HG03558 (cell line): Measurements from ENCODE around the gene TMEM235.
A peak's percentile ranks its signal among the peaks of the same experiment; 100 is the strongest.

Experiments used
- ATAC-seq: cut with Tn5 transposase; IDR thresholded peaks from one replicate; pipeline ENCODE4 v1.9.1; 2021; ENCODE audit warnings: moderate number of reproducible peaks; ENCODE audit not compliant: unreplicated experiment; ENCODE audit errors: extremely low read depth

TMEM235 gene

DNA sequence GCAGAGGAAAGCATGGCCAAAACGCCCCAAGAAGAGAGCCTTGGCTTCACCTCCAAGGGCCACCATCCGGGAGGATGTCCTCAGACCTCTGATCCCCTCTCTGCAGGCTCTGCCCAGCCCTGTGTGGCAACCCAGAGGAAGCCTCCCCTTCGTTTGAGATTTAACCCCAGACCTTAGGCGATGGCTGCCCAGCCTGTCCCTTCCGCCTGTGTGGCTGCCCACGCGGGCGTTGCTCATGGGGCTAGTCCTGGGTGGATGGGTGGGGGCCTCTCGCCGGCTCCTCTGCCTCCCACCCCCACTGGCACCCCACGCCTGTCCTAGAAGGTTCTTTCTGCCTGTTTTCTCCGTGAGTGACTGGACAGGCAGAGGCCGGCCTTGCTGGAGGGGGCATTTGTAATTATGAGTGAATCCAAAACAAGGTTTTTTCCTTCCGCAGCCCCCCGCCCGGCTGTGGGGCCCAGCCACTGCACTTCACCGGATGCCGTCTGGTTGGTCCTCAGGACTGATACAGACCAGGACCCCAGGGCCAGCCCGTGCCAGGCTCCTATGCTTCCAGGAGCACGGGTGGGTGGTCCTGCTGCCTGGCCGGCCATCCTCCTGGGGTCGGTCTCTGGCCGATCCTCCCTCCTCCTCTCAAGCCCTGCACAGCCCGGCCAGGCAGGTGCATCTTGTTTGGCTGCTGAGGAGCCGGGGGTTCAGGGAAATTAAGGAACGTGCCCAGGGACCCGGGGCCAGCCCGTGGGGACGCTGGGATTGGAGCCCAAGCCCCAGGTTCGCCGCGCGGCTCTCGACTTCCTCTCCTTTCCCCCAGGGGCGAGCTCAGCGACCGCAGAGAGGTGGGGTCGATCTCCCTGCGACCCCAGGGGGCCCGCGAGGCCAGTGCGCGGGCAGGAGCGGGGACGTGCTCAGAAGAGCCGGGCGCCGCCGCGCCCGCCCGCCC, at the start of gene TMEM235:
Gene TMEM235 (plus strand): TSS at position 636 of the 940 bp plus-strand sequence. CDS start 393 bp downstream, outside the sequence.
- no peak for ATAC-seq

DNA sequence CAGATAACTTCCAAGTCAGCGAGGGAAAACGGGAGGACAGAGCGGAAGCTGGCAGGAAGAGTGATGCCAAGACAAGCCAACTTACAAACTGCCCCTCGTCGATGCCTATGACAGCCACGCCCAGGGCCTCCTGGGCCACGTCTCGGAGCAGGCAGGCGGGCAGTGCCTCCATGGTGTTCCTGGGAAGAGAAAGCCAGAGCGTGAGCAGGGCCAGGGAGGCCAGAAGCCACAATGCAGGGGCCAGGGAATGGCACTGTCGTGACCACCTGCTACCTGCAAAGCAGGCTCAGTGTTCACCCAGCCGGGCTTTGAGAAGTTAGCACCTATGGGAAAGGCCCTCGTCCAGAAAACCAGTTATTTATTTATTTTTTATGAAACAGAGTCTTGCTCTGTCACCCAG, 48.9 kb upstream of the TMEM235 start:
- no peak for ATAC-seq

DNA sequence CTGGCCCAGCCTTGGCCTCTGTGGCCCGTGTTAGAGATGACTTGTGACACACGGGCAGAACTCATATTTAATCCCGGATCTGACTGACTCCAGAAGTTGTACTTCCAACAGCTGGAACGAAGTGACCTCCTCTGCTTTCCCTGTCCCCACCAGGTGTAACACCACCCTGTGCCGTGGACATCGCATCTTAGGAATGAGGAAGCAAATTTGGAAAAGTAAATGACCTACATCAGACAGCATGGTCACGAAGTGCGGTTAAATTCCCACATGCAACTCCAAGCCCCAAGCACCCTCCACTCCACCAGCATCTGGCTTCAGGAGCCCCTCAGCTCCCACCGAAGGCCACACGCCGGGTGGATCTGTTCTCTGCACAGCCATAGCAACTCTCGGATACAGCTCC, 47.5 kb upstream of the TMEM235 start:
- ATAC-seq, result no peak

DNA sequence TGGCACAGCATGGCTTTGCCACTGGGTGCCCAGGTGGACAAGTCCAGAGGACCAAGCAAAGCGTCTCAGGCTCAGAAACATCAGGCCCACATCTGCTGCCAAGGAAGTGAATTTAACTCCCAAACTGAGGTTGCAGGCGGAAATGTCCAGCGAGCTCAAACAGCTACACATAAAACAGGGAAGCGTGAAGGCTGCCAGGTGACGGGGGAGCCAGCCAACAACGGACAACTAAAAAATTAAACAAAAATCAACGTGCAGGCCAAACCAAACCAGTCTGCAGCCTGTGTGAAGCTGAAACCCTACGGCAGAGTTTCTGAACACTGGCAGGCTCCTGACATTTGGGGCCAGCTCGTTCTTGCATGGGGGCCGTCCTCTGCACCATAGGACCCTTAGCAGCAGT, 47.1 kb upstream of the TMEM235 start:
- no peak for ATAC-seq

DNA sequence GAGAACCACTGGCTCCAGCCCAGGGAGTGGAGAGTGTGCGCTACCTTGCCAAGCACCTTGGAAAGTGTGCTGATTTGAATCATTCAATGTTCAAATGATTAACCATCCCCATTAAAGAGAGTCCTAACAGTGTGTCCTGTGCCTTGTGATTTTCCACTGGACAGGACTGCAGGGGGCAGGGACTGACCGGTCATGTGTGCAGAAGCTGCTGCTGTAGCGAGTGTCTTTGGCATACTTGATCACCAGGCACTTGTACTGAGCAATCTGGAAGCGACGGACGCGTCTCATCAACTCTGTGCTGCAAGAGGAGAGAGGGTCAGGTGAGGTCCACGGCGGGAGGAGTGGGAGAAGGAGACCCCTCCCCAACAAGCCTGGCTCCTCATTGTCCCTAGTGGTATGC, 46.6 kb upstream of the TMEM235 start:
- no peak for ATAC-seq

DNA sequence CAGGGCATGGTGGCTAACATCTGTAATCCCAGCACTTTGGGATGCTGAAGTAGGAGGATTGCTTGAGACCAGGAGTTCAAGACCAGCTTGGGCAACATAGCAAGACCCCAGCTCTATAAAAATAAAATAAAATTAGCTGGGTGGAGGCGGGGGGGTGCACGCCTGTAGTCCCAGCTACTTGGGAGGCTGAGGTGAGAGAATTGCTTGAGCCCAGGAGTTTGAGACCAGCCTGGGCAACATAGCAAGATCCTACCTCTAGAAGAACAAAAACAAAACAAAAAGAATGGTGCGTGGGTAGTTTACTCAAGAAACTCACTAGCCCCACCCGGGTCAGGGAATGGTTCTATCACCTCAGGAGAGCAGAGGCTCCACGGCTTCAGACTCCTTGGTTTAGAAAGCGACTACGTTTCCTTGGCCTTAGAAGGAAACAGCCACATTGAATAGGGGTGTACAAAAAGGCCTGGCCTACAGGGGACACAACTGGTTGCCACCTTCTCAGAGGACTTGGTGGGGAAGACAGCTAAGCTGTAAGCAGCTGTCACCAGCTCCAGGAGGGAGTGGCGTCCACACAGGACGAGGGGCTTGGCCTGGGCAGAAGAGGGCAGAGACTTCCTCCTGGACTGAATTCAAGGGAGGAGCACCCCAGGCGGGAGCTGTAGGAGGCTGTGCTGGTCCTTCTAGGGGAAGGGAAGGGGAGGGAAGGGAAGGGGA, 45.3 kb upstream of the TMEM235 start:
- no peak for ATAC-seq

DNA sequence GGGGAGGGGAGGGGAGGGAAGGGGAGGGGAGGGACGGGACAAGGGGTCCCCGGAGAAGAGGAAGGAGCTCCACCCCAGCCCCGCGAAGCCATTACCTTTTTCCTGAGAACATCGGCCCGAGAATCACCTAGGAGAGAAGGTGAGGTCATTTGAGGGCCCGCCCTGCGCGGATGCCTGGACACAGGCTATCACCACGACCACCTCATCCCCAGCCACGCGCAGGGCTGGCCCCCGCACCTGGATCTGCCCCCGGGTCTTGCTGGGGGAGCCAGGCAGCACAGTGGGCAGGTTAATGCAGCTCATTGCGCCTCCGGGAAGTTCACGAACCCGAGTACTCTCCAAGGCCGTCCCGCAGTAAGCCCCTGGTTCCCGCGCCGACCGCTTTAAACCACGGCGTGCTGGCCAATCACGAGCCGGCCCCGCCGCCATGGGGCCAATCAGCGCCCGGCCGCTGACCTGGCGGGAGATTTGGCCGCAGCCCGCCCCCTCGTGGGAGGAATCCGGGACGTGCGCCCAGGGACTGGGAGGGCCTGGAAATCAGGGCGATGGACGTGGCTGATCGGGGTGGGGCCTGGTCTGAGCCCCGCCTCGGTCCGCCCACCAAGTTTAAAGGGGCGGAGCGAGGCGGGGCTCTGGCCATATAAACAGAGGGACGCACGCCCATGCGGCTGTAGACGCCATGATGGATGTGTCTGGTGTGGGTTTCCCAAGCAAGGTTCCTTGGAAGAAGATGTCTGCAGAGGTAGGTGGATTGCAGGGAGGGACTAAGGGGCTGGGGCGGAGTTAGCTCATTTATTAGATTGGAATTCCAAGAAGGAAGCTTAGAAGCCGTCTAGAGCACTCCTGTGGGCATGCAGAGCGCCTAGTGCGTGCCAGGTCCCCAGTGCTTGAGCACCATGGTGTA, 44.5 kb upstream of the TMEM235 start, which contains the start of the genes AFMID and TK1:
Gene AFMID (plus strand): TSS at position 671 of the 904 bp plus-strand sequence. CDS start 9 bp downstream, at position 680.
Gene TK1 (minus strand): TSS at position 361 of the 904 bp plus-strand sequence. CDS start 58 bp downstream, at position 303.
- ATAC-seq, result peak; percentile 74

DNA sequence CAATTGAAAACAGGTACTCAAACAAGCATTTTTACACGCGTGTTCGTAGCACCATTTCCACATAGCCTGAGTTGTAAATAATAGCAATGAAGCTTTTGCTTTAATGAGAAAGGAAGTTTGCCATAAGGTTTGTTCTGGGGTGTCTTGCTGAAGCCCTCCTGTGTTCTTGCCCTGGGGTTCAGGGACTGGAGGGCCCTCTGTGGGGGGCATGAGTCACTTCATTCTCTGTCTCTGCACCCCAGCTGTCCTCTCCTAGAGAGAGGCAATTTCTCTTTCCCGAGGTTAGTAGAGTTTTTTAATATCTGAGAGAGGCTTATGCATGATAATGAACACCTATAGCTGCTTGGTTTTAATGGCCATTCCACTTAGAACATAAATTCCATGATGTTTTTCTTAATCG, 34.7 kb upstream of the TMEM235 start:
- no peak for ATAC-seq

DNA sequence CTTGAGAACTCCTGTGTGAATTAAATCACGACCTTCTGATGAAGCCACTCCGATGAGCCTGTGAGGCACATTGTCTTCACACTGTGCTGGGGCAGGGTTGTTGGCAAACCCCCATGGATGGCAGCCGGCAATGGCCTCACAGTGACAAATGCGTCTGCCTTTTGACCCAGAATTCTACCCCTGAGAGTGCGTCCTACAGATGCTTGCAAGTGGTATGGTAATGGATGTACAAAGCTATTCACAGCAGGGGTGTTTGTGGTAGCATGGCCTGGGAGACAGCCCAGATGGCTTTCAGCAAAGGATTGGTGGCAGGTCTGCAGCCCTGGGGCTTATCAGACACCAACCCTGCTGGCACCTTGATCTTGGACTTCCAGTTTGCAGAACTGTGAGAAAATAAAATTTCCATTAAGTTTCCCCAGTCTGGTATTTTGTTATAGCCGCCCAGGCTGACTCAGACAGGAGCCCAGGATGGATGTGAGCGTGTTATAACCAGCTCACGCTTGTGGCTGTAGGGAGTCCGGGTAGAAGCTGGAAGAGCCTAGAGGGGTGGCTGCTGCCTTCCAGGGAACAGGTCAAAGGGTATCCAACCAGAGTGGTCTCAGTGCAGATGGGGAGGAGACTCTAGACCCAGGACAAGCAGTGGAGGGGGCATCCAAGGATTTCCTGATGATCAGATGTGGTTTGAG, 34.1 kb upstream of the TMEM235 start:
- no peak for ATAC-seq

DNA sequence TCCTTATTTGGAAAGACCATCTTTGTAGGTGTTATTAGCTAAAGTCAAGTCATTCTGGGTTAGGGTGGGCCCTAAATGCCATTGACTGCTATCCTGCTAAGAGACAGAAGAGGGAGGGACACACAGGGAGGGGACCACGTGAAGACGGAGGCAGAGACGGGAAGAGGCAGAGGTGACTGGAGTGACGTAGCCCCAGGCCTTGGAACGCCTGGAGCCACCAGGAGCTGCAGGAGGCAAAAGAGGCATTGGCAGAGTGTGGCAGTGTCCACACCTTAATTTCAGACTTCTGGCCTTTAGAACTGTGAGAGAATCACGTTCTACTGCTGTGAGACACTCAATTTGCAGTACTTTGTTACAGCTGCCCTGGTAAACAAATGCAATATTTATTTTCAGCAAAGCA, 31.0 kb upstream of the TMEM235 start:
- no peak for ATAC-seq

DNA sequence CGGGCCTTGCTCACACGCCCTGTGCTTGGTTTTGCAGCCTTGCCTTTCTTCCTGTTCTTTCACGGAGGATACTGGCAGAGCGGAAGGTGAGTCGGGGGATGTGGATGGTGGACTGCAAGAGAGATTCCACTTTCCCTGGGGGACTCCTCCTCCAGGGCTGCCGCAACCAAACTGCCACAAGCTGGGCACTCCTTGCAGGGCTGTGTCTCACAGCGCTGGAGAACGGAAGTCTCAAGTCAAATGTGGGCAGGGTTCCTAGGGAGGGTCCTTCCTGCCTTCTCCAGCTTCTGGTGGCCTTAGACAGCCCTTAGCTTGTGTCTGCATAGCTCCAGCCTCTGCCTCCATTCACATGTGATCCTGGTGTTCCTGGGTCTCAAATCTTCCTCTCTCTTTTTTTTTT, 28.8 kb upstream of the TMEM235 start:
- no peak for ATAC-seq

DNA sequence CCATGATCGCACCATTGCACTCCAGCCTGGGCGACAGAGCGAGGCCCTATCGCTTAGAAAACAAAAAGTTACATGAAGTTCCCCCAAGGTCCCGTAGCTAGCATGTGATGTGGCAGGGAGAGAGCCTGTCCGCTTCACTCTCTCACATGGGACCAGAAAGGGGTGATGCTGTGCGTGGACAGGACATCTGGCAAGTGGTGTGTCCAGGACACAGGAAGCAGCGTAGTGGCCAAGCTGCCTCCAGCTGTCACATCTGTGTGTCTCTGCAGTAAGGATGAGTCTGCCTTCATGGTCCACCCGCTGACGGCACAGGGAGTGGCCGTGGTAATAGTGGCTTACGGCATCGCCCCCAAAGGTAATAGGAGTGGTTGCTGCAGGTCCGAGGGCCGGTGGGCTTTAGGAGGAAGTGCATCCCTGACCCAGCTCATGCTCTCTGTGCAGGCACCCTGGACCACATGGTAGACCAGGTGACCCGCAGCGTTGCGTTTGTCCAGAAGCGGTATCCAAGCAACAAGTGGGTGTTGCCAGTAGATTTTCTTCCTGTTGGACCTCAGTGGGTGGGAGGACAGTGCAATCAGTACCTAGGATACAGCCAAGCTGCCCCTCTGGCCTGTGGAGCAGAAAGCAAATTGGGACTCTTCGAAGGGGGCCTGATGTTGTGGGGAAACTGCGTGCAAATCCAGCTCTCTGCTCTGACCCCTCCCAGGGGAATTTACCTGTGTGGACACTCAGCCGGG, 26.9 kb upstream of the TMEM235 start:
- no peak for ATAC-seq

DNA sequence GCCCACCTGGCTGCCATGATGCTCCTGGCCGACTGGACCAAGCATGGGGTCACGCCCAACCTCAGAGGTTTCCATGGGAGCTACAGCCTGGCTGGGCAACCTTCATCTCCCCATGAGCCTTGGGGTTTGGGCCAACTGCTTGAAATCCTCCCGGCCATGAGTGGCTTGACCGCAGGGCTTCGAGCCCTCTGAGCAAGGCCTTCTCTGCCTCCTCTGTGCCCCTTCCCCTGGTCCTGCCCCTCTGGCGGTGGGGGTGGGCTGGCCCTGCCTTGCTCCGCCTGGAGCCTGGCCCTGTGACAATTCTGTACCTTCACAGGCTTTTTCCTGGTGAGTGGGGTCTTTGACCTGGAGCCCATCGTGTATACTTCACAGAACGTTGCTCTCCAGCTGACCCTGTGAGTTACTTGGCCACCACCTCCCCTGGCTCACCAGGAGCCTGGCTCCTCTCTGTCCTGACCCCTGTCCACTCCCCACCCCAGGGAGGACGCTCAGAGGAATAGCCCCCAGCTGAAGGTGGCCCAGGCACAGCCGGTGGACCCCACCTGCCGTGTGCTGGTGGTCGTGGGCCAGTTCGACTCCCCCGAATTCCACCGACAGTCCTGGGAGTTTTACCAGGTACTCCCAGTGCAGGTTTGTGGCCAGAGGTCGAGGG, 26.2 kb upstream of the TMEM235 start:
- ATAC-seq, result no peak

DNA sequence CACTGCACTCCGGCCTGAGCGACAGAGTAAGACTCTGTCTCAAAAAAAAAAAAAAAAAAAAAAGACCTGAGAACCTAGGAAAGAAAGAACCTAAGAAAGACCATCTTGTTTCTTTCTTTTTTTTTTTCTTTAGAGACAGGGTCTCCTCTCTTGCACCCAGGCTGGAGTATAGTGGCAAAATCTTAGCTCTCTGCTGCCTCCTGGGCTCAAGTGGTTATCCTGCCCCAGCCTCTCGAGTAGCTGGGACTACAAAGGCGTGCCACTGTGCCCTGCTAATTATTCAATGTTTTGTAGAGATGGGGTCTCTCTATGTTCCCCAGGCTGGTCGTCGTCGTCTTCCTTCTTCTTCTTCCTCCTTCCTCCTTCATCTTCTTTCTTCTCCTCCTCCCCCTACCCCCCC, 25.1 kb upstream of the TMEM235 start:
- no peak for ATAC-seq

DNA sequence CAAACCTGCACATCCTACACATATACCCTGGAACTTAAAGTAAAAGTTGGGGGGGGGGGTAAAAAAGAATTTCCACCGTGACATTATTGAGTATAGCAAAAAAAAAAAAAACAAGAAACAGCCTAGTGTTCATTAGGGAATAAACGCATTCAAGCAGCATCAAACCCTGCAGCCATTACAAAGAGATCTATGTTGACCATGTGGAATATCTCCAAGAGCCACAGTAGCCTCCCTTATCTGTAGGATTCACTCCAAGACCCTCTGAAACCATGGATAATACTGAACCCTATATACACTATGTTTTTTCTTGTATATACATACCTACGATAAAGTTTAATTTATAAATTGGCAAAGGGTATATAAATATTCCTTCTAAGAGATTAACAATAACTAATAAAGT, 22.9 kb upstream of the TMEM235 start:
- ATAC-seq, result no peak

DNA sequence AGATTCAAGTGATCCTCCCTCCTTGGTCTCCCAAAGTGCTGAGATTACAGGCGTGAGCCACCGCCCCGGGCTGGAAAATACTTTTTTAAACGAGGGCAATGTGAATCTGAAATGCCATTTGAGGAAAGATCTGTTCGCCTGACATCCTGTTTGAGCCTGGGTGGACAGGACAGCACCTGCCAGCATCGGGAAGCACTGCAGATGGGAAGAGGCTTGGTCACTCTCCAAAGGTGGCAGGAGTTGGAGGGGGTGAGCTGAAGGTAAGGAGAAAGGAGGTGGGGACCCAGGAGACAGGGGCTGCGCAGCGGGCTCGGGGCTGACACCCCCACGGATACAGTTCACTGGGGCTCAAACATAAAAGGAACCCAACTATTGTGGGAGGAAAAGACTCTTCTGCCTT, 21.3 kb upstream of the TMEM235 start:
- no peak for ATAC-seq

DNA sequence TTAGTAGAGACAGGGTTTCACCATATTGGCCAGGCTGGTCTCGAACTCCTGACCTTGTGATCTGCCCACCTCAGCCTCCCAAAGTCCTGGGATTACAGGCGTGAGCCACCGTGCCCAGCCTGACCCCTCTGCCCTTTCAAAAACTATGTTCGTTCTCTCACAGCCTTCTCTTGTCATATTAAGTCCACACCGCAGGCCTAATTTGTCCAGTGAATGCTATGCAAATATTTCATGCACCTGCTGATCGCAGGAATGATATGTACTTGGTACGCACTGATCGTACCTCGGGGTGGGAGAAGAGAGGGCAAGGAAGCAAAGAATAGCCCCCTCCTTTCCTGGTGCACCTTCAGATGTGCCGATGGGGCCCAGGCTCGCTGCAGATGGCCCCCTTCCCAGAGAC, 20.4 kb upstream of the TMEM235 start:
- ATAC-seq, result no peak

DNA sequence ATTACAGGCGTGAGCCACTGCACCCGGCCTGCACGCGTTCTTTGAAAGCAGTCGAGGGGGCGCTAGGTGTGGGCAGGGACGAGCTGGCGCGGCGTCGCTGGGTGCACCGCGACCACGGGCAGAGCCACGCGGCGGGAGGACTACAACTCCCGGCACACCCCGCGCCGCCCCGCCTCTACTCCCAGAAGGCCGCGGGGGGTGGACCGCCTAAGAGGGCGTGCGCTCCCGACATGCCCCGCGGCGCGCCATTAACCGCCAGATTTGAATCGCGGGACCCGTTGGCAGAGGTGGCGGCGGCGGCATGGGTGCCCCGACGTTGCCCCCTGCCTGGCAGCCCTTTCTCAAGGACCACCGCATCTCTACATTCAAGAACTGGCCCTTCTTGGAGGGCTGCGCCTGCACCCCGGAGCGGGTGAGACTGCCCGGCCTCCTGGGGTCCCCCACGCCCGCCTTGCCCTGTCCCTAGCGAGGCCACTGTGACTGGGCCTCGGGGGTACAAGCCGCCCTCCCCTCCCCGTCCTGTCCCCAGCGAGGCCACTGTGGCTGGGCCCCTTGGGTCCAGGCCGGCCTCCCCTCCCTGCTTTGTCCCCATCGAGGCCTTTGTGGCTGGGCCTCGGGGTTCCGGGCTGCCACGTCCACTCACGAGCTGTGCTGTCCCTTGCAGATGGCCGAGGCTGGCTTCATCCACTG, 17.3 kb upstream of the TMEM235 start, which contains the start of gene BIRC5:
Gene BIRC5 (plus strand): TSS at position 238 of the 690 bp plus-strand sequence. CDS start 64 bp downstream, at position 302.
- ATAC-seq, result no peak
